ENCODE measurements around the gene FMN1. TPM values are rescaled to one million over a fixed set of nuclear protein-coding genes. Genes with fewer than 3 reads are reported as not detected.

Gene FMN1
- total RNA-seq, 4 donors from 2014 or later, result 2.6 to 6.6 (median 4.2) TPM

DNA sequence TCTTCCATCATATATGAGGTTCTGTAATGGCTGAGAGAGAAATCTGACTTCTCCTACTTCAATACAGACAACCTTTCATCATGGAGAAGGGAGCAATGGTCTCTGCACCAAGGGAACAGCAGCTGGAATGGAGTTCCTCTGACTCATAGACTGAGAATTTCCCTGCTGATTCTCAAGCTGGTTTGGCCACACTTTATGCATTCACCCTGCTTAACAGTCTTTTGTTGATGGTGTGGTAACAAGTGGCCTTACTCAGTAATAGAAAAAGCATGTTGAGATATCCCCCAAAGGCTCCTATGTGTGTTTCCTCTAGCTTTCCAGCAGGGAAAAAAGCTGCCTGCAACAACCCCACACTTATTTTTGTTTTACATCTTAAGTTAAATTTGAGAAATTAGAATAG is 338.6 kb downstream of the FMN1 start:
- no peaks in the 10 kb centered on the region for H3K27me3 ChIP-seq
- H3K4me1 ChIP-seq, result no peaks in the 10 kb centered on the region
- H3K36me3 ChIP-seq, result no peaks in the 10 kb centered on the region
- intact Hi-C loops (cut with DNase I; ENCODE audit: low total_unique reads), result no loop called here
- no peak for DNase-seq
- in situ Hi-C loops (cut with MboI; ENCODE audit: low sequenced_read_pairs in 4 of 4), result no loop called here
- H3K27ac ChIP-seq, result peak overlapping the region in 1 of 4 donors; percentile 24
- no peak for TF ChIP-seq POLR2A (IDR thresholded peaks at IDR 0.05)
- TF ChIP-seq, protein P1, sequence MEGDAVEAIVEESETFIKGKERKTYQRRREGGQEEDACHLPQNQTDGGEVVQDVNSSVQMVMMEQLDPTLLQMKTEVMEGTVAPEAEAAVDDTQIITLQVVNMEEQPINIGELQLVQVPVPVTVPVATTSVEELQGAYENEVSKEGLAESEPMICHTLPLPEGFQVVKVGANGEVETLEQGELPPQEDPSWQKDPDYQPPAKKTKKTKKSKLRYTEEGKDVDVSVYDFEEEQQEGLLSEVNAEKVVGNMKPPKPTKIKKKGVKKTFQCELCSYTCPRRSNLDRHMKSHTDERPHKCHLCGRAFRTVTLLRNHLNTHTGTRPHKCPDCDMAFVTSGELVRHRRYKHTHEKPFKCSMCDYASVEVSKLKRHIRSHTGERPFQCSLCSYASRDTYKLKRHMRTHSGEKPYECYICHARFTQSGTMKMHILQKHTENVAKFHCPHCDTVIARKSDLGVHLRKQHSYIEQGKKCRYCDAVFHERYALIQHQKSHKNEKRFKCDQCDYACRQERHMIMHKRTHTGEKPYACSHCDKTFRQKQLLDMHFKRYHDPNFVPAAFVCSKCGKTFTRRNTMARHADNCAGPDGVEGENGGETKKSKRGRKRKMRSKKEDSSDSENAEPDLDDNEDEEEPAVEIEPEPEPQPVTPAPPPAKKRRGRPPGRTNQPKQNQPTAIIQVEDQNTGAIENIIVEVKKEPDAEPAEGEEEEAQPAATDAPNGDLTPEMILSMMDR (IDR thresholded peaks at IDR 0.05 in 4 of 5, conservative IDR thresholded peaks at IDR 0.05 in 1 of 5), result no peak
- ATAC-seq, result peak; percentile 56 to 63
- H3K9me3 ChIP-seq, result no peaks in the 10 kb centered on the region
- no peak overlapping the region for H3K4me3 ChIP-seq

DNA sequence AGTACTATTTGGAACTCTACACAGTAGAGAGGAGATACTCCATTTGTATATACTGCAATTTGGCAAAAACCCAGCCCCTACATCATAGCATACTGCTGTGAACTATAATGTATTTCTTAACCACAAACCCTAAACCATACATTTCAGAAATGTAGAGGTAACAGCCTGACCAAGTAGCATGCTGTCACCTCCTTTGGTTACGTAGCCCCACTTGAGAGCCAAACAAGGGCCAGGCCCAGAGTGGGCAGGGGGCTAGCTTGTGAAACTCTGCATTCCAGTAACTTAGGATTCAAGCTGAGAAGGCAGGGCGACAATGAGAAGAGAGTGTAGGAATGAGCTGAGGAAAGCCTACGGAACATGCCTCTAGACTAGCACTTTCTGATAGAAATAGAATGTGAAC is 340.9 kb downstream of the FMN1 start:
- H3K36me3 ChIP-seq, result no peaks in the 10 kb centered on the region
- ATAC-seq (no peak), DNase-seq (no peak)
- no peak overlapping the region for H3K27ac ChIP-seq
- H3K4me3 ChIP-seq, result no peak overlapping the region
- intact Hi-C loops (cut with DNase I; ENCODE audit: low total_unique reads), result no loop called here
- in situ Hi-C loops (cut with MboI; ENCODE audit: low sequenced_read_pairs in 4 of 4), result no loop called here
- no peak for TF ChIP-seq POLR2A (IDR thresholded peaks at IDR 0.05)
- TF ChIP-seq, protein P1 (IDR thresholded peaks at IDR 0.05 in 4 of 5, conservative IDR thresholded peaks at IDR 0.05 in 1 of 5), result no peak
- no peaks in the 10 kb centered on the region for H3K9me3 ChIP-seq
- H3K27me3 ChIP-seq, result no peaks in the 10 kb centered on the region
- H3K4me1 ChIP-seq, result no peaks in the 10 kb centered on the region

DNA sequence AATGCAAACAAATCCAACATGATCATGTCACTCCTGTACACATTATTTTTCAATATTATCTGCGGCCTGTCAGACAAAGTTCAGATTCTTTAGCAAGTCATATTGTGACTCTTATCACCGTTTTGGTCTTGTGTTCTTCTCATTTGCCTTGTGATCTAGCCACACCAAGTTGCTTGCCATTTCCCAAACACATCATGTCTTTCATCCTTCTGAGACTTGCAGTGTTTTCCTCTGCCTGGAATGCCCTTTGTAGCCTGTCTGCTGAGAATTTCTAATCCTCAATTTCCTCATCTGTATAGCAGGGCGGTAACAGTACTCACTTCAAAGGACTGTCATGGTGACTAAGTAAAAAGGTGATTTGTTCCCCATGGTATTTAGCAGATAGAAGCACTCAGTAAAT is 341.7 kb downstream of the FMN1 start:
- no peaks in the 10 kb centered on the region for H3K9me3 ChIP-seq
- TF ChIP-seq POLR2A (IDR thresholded peaks at IDR 0.05), result no peak
- TF ChIP-seq, protein P1 (IDR thresholded peaks at IDR 0.05 in 4 of 5, conservative IDR thresholded peaks at IDR 0.05 in 1 of 5), result no peak
- ATAC-seq, result no peak
- no peak overlapping the region for H3K4me3 ChIP-seq
- H3K27me3 ChIP-seq, result no peaks in the 10 kb centered on the region
- no peak for DNase-seq
- H3K4me1 ChIP-seq, result no peaks in the 10 kb centered on the region
- H3K27ac ChIP-seq, result no peak overlapping the region
- intact Hi-C loops (cut with DNase I; ENCODE audit: low total_unique reads), result no loop called here
- H3K36me3 ChIP-seq, result no peaks in the 10 kb centered on the region
- in situ Hi-C loops (cut with MboI; ENCODE audit: low sequenced_read_pairs in 4 of 4), result no loop called here

DNA sequence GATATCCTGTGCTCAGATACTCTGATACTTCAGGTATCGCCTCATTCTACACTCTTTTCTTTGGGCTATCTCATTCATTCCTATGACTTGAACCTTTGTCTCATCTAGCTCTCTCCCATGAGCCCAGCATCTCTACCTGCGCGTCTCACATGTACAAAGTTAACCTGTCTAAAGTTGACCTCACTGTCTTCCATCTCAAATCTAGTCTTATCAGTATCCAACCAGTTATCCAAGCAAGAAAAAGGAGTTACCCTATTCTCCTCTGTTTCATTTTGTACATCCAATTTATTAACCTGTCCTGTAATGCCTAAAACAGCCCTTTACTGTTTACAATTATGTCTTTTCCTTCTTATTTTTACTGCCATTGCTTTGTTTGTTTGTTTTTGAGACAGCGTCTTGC is 342.5 kb downstream of the FMN1 start:
- Histone ChIP-seq H3K4me3 (no peak overlapping the region), H3K27ac (no peak overlapping the region), H3K9me3 (no peaks in the 10 kb centered on the region), H3K36me3 (no peaks in the 10 kb centered on the region), H3K27me3 (no peaks in the 10 kb centered on the region), H3K4me1 (no peaks in the 10 kb centered on the region)
- intact Hi-C loops (cut with DNase I; ENCODE audit: low total_unique reads), result no loop called here
- no peak for DNase-seq
- in situ Hi-C loops (cut with MboI; ENCODE audit: low sequenced_read_pairs in 4 of 4), result no loop called here
- TF ChIP-seq, protein P1 (IDR thresholded peaks at IDR 0.05 in 4 of 5, conservative IDR thresholded peaks at IDR 0.05 in 1 of 5), result no peak
- TF ChIP-seq POLR2A (IDR thresholded peaks at IDR 0.05), result no peak
- ATAC-seq, result no peak

DNA sequence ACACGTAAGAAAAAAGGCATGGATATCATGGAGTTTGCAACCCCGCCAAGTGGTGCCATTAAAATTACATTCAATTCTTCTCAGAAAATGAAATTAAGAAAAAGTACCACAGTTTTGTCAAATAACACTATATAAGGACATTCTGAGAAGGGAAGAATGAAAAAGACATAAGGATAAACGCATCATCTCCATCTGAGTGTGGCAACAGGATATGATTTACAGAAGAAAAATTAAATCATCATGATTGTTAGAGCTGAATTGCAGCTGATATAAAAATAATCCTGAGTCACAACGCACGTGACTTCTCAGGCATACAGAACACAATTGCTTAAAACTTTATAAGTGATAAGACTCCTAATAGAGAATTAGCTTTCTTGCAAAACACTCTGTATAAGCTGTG is 342.9 kb downstream of the FMN1 start:
- intact Hi-C loops (cut with DNase I; ENCODE audit: low total_unique reads), result no loop called here
- DNase-seq (no peak), ATAC-seq (no peak)
- no peak for TF ChIP-seq POLR2A (IDR thresholded peaks at IDR 0.05)
- TF ChIP-seq, protein P1 (IDR thresholded peaks at IDR 0.05 in 4 of 5, conservative IDR thresholded peaks at IDR 0.05 in 1 of 5), result no peak
- in situ Hi-C loops (cut with MboI; ENCODE audit: low sequenced_read_pairs in 4 of 4), result no loop called here
- H3K36me3 ChIP-seq, result no peaks in the 10 kb centered on the region
- no peaks in the 10 kb centered on the region for H3K9me3 ChIP-seq
- no peak overlapping the region for H3K4me3 ChIP-seq
- H3K4me1 ChIP-seq, result no peaks in the 10 kb centered on the region
- H3K27me3 ChIP-seq, result no peaks in the 10 kb centered on the region
- no peak overlapping the region for H3K27ac ChIP-seq

All from gastrocnemius medialis (tissue), 4 donors.